ENCODE data around the gene C3AR1. TPM values are rescaled to one million over a fixed set of nuclear protein-coding genes. Genes with fewer than 3 reads are reported as not detected.

The C3AR1 gene
- total RNA-seq, 1 experiment from 2014 or later: 0.09 TPM

- no peaks in the 10 kb centered on the region for H3K27me3 Mint-ChIP-seq (ENCODE audit: low read depth)
- ATAC-seq: no peak
- TF ChIP-seq EMX1 (CRISPR knock-in tag; IDR thresholded peaks at IDR 0.05) (no peak), NR1H2 (CRISPR knock-in tag; IDR thresholded peaks at IDR 0.05) (no peak), ZNF232 (CRISPR knock-in tag; IDR thresholded peaks at IDR 0.05) (no peak), ETV6 (CRISPR knock-in tag; IDR thresholded peaks at IDR 0.05) (no peak), GABPB1 (CRISPR knock-in tag; IDR thresholded peaks at IDR 0.05) (no peak), IRF1 (CRISPR knock-in tag; IDR thresholded peaks at IDR 0.05) (no peak), ESRRA (CRISPR knock-in tag; IDR thresholded peaks at IDR 0.05; ENCODE audit: borderline replicate concordance) (no peak), ATF2 (CRISPR knock-in tag; IDR thresholded peaks at IDR 0.05; ENCODE audit: borderline replicate concordance, low read depth) (no peak)
- TF ChIP-seq, protein P1, sequence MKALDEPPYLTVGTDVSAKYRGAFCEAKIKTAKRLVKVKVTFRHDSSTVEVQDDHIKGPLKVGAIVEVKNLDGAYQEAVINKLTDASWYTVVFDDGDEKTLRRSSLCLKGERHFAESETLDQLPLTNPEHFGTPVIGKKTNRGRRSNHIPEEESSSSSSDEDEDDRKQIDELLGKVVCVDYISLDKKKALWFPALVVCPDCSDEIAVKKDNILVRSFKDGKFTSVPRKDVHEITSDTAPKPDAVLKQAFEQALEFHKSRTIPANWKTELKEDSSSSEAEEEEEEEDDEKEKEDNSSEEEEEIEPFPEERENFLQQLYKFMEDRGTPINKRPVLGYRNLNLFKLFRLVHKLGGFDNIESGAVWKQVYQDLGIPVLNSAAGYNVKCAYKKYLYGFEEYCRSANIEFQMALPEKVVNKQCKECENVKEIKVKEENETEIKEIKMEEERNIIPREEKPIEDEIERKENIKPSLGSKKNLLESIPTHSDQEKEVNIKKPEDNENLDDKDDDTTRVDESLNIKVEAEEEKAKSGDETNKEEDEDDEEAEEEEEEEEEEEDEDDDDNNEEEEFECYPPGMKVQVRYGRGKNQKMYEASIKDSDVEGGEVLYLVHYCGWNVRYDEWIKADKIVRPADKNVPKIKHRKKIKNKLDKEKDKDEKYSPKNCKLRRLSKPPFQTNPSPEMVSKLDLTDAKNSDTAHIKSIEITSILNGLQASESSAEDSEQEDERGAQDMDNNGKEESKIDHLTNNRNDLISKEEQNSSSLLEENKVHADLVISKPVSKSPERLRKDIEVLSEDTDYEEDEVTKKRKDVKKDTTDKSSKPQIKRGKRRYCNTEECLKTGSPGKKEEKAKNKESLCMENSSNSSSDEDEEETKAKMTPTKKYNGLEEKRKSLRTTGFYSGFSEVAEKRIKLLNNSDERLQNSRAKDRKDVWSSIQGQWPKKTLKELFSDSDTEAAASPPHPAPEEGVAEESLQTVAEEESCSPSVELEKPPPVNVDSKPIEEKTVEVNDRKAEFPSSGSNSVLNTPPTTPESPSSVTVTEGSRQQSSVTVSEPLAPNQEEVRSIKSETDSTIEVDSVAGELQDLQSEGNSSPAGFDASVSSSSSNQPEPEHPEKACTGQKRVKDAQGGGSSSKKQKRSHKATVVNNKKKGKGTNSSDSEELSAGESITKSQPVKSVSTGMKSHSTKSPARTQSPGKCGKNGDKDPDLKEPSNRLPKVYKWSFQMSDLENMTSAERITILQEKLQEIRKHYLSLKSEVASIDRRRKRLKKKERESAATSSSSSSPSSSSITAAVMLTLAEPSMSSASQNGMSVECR (CRISPR knock-in tag; IDR thresholded peaks at IDR 0.05; ENCODE audit: borderline replicate concordance): no peak
- no peak for DNase-seq (ENCODE audit: low spot score)
- POLR2A ChIA-PET: no interaction called here
- H3K36me3 Mint-ChIP-seq: peaks cover 18% of the 10 kb centered on the region
- H3K4me3 Mint-ChIP-seq: no peak overlapping the region
- no peaks in the 10 kb centered on the region for H3K9me3 Mint-ChIP-seq
- CTCF ChIA-PET: interaction anchor here (1.3 kb wide), 1 partner anchor 24 kb away, joined by 4 read pairs; no protein-coding TSS in a partner anchor
- no peak overlapping the region for H3K27ac Mint-ChIP-seq
- peaks cover 8% of the 10 kb centered on the region for H3K4me1 Mint-ChIP-seq
These were observed 11.3 kb downstream of the C3AR1 start for GRCh38 chr12:8054816-8055215.

DNA sequence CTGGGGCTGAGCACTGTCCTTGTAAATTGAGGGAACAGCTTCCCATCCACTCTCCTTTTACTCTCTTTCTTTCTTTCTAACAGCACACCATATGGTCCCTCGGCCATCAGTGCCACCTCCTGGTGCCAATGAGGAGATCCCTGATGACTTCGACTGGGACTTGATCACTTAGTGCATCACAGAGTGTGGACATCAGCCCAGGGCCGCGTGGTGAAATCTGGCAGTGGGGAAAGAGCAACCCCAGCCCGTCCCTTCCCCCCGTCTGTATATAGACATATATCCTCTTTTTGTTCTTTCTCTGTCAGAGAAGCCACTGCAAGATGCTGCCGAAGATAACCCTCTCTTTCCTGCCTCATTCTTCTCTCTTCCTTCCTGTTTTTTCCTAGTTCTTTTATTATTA, 13.5 kb downstream of the C3AR1 start:
- Mint-ChIP-seq H3K27me3 (ENCODE audit: low read depth) (no peaks in the 10 kb centered on the region), H3K4me1 (no peaks in the 10 kb centered on the region), H3K27ac (no peak overlapping the region), H3K4me3 (no peak overlapping the region), H3K9me3 (no peaks in the 10 kb centered on the region), H3K36me3 (peaks cover 38% of the 10 kb centered on the region)
- no peak for ATAC-seq
- CTCF ChIA-PET: interaction anchor here (0.6 kb wide), 1 partner anchor 8 kb away, joined by 3 read pairs; no protein-coding TSS in a partner anchor
- POLR2A ChIA-PET: interaction anchor here (0.6 kb wide), 1 partner anchor 116 kb away, joined by 4 read pairs; no protein-coding TSS in a partner anchor
- DNase-seq (ENCODE audit: low spot score): no peak
- TF ChIP-seq, protein P2, sequence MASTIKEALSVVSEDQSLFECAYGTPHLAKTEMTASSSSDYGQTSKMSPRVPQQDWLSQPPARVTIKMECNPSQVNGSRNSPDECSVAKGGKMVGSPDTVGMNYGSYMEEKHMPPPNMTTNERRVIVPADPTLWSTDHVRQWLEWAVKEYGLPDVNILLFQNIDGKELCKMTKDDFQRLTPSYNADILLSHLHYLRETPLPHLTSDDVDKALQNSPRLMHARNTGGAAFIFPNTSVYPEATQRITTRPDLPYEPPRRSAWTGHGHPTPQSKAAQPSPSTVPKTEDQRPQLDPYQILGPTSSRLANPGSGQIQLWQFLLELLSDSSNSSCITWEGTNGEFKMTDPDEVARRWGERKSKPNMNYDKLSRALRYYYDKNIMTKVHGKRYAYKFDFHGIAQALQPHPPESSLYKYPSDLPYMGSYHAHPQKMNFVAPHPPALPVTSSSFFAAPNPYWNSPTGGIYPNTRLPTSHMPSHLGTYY (CRISPR knock-in tag; IDR thresholded peaks at IDR 0.05): no peak
- TF ChIP-seq TP53 (CRISPR knock-in tag; IDR thresholded peaks at IDR 0.05) (no peak), RELA (CRISPR knock-in tag; IDR thresholded peaks at IDR 0.05; ENCODE audit: borderline replicate concordance) (no peak), TCF7 (CRISPR knock-in tag; IDR thresholded peaks at IDR 0.05; ENCODE audit: low read depth) (no peak), ATF2 (CRISPR knock-in tag; IDR thresholded peaks at IDR 0.05; ENCODE audit: borderline replicate concordance, low read depth) (no peak), RORB (CRISPR knock-in tag; IDR thresholded peaks at IDR 0.05) (no peak), GRHL2 (CRISPR knock-in tag; IDR thresholded peaks at IDR 0.05; ENCODE audit: insufficient replicate concordance, severe bottlenecking) (no peak), ZNF263 (CRISPR knock-in tag; IDR thresholded peaks at IDR 0.05; ENCODE audit: low read depth) (no peak)
- TF ChIP-seq, protein P3, sequence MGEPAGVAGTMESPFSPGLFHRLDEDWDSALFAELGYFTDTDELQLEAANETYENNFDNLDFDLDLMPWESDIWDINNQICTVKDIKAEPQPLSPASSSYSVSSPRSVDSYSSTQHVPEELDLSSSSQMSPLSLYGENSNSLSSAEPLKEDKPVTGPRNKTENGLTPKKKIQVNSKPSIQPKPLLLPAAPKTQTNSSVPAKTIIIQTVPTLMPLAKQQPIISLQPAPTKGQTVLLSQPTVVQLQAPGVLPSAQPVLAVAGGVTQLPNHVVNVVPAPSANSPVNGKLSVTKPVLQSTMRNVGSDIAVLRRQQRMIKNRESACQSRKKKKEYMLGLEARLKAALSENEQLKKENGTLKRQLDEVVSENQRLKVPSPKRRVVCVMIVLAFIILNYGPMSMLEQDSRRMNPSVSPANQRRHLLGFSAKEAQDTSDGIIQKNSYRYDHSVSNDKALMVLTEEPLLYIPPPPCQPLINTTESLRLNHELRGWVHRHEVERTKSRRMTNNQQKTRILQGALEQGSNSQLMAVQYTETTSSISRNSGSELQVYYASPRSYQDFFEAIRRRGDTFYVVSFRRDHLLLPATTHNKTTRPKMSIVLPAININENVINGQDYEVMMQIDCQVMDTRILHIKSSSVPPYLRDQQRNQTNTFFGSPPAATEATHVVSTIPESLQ (CRISPR knock-in tag; IDR thresholded peaks at IDR 0.05): no peak
